Activated B cell treated with CpG ODN at 0.5 μM for 24 hours (primary cell): Measurements from ENCODE around the gene SLC27A2. TPM values are rescaled to one million over a fixed set of nuclear protein-coding genes. Genes with fewer than 3 reads are reported as not detected.
"Not testable (repeated sequence)": the region's sequence is repeated elsewhere in the genome, so short reads cannot be mapped to it uniquely, and the experiment has no call there.

Experiments used
- ATAC-seq: fragments of 200-7000 bp; cut with Tn5 transposase; one replicate; pipeline ENCODE4 v1.10.0; 2021; ENCODE audit warnings: low read depth, mild to moderate bottlenecking, moderate library complexity
- CTCF ChIA-PET: fragments of 350-600 bp; sonication (Branson Sonifier 250); formaldehyde crosslinking; loops from one replicate; lab custom pipeline; 2021; ENCODE audit warnings: antibody characterized with exemption; lab: Charles Lee
- POLR2A ChIA-PET: fragments of 350-600 bp; sonication (Branson Sonifier 250); formaldehyde crosslinking; loops from one replicate; lab custom pipeline; 2021; ENCODE audit warnings: antibody characterized with exemption; lab: Charles Lee
- DNase-seq: peaks from one replicate; pipeline ENCODE4 v3.0.0; 2022
- H3K27ac Mint-ChIP-seq: one replicate; pipeline ENCODE4 v1.8.0; 2020; ENCODE audit warnings: mixed read lengths
- H3K27me3 Mint-ChIP-seq: one replicate; pipeline ENCODE4 v1.8.0; 2021; ENCODE audit warnings: mixed read lengths
- H3K36me3 Mint-ChIP-seq: one replicate; pipeline ENCODE4 v1.8.0; 2021; ENCODE audit warnings: low read depth, mixed read lengths
- H3K4me1 Mint-ChIP-seq: one replicate; pipeline ENCODE4 v1.8.0; 2021; ENCODE audit warnings: mixed read lengths
- H3K4me3 Mint-ChIP-seq: one replicate; pipeline ENCODE4 v1.8.0; 2020; ENCODE audit warnings: mild to moderate bottlenecking, mixed read lengths
- H3K9me3 Mint-ChIP-seq: one replicate; pipeline ENCODE4 v1.8.0; 2020; ENCODE audit warnings: mixed read lengths
- intact Hi-C: fragments of 100-400 bp; cut with micrococcal nuclease; formaldehyde crosslinking; loops from one replicate; pipeline ENCODE4 v1.15.1; 2024
- total RNA-seq: library from RNA; stranded (reverse); gene quantifications from 2 replicates; pipeline ENCODE4 v1.2.3, GENCODE V29; 2022
- TF ChIP-seq, protein P1 (sequence below): fragments of 200-600 bp; IDR thresholded peaks from one replicate; pipeline ENCODE4 v1.8.0; 2022; ENCODE audit warnings: antibody characterized with exemption, mild to moderate bottlenecking

The SLC27A2 gene
- total RNA-seq, 1 donor from 2014 or later: 0.29 TPM

DNA sequence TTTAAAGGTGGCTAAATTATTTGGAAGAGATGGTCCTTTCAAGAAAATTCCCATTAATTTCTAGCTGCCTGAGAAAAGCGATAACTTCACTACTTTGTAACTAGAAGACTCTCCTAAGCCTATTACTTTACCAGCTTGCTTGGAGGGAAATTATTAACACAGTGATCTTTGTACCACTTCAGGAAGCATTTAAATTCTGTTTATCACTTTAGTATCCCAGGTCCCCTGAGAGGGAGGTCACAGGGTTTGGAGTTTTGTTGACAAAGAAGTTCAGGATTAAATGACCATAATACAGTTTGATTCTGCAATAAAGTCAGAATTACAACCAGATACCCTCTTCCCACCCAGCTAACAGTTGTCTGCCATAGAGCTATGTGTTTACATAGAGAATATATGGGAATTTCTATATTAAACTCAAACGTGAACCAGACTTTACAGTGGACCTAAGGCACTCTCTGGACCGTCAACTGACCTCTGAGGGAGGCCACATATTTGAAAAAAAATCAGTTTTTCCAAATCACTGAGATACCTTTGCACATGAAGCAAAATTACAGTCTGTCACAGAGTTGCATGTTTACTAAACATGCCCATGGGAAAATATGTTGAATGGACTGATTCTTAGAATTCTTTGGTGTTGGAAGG lies 3.0 kb downstream of the SLC27A2 start:
- intact Hi-C loops: loop anchor here (5.0 kb wide), 1 partner anchor 722 kb away; the partner anchor contains the start of gene AP4E1
- H3K4me1 Mint-ChIP-seq: peaks cover 27% of the 10 kb centered on the region
- H3K9me3 Mint-ChIP-seq: no peaks in the 10 kb centered on the region
- TF ChIP-seq, protein P1, sequence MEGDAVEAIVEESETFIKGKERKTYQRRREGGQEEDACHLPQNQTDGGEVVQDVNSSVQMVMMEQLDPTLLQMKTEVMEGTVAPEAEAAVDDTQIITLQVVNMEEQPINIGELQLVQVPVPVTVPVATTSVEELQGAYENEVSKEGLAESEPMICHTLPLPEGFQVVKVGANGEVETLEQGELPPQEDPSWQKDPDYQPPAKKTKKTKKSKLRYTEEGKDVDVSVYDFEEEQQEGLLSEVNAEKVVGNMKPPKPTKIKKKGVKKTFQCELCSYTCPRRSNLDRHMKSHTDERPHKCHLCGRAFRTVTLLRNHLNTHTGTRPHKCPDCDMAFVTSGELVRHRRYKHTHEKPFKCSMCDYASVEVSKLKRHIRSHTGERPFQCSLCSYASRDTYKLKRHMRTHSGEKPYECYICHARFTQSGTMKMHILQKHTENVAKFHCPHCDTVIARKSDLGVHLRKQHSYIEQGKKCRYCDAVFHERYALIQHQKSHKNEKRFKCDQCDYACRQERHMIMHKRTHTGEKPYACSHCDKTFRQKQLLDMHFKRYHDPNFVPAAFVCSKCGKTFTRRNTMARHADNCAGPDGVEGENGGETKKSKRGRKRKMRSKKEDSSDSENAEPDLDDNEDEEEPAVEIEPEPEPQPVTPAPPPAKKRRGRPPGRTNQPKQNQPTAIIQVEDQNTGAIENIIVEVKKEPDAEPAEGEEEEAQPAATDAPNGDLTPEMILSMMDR: no peak
- no peak overlapping the region for H3K4me3 Mint-ChIP-seq
- H3K27ac Mint-ChIP-seq: no peak overlapping the region
- ChIA-PET CTCF (interaction anchor here (1.6 kb wide), 1 partner anchor 131 kb away, joined by 4 read pairs; no protein-coding TSS in a partner anchor), POLR2A (no interaction called here)
- peaks cover 16% of the 10 kb centered on the region for H3K27me3 Mint-ChIP-seq
- no peak for DNase-seq
- no peak for ATAC-seq
- H3K36me3 Mint-ChIP-seq: no peaks in the 10 kb centered on the region

DNA sequence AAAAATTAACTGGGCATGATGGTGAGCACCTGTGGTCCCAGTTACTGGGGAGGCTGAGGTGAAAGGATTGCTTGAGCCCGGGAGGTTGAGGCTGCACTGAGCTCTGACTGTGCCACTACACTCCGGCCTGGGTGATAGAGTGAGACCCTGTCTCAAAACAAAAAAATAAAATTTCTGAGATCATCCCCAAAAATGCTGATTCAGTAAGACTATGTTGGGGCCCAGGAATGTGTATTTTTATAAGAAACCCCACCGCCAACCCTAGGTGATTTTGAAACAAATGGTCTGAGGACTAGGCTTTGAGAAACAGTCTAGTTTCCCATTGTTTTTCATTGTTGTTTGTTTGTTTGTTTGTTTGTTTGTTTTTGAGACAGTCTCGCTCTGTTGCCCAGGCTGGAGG lies 4.1 kb downstream of the SLC27A2 start:
- ATAC-seq (no peak), DNase-seq (no peak)
- no peak overlapping the region for H3K4me3 Mint-ChIP-seq
- H3K27me3 Mint-ChIP-seq: peaks cover 16% of the 10 kb centered on the region
- no peaks in the 10 kb centered on the region for H3K36me3 Mint-ChIP-seq
- H3K4me1 Mint-ChIP-seq: peaks cover 38% of the 10 kb centered on the region
- POLR2A ChIA-PET: no interaction called here
- CTCF ChIA-PET: no interaction called here
- H3K27ac Mint-ChIP-seq: no peak overlapping the region
- intact Hi-C loops: no loop called here
- H3K9me3 Mint-ChIP-seq: no peaks in the 10 kb centered on the region
- TF ChIP-seq, protein P1: no peak

DNA sequence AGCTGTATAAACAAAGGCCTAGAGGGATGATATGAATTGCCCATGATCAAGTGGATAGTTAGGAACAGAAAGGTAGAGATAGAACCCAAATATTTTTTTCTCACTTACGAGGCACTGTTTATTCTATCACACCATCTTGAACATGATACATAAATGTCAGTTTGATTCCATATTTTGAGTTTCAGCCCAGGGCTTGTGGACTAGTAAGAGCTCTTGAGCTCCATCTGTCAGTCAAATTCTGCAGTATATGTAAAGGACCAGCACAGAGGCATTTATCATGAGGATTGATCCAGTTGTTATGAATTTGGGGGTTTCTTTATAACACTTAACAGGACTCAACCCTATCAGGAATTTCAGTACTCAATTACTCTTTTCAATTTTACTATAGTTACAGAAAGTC lies 4.8 kb downstream of the SLC27A2 start:
- no peak overlapping the region for H3K27ac Mint-ChIP-seq
- no peaks in the 10 kb centered on the region for H3K9me3 Mint-ChIP-seq
- H3K36me3 Mint-ChIP-seq: no peaks in the 10 kb centered on the region
- intact Hi-C loops: no loop called here
- peaks cover 13% of the 10 kb centered on the region for H3K27me3 Mint-ChIP-seq
- no peak for ATAC-seq
- POLR2A ChIA-PET: no interaction called here
- peaks cover 36% of the 10 kb centered on the region for H3K4me1 Mint-ChIP-seq
- TF ChIP-seq, protein P1: no peak
- DNase-seq: no peak
- H3K4me3 Mint-ChIP-seq: no peak overlapping the region
- CTCF ChIA-PET: no interaction called here

DNA sequence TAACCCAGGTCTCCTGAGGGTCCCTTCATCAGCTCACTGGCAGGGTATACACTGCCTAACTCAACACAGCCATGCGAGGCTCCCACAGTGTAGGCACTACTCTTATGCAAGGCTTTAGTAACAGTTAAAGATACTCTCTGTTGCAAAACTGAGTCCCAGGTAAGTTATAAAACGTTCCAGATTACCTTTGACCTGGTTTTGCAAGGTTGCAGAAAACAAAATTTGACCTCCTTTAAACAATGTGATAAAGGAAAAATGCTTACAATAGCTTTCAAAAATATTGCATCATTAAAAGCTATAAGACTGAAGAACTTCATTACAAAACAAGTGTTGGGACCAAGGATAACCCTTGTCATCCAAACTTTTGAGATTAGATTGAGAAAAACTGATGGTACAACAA lies 5.5 kb downstream of the SLC27A2 start:
- POLR2A ChIA-PET: no interaction called here
- no peak overlapping the region for H3K4me3 Mint-ChIP-seq
- H3K36me3 Mint-ChIP-seq: no peaks in the 10 kb centered on the region
- CTCF ChIA-PET: no interaction called here
- no peaks in the 10 kb centered on the region for H3K9me3 Mint-ChIP-seq
- TF ChIP-seq, protein P1: no peak
- ATAC-seq (no peak), DNase-seq (no peak)
- H3K27ac Mint-ChIP-seq: no peak overlapping the region
- H3K4me1 Mint-ChIP-seq: peaks cover 35% of the 10 kb centered on the region
- intact Hi-C loops: no loop called here
- H3K27me3 Mint-ChIP-seq: peaks cover 11% of the 10 kb centered on the region

DNA sequence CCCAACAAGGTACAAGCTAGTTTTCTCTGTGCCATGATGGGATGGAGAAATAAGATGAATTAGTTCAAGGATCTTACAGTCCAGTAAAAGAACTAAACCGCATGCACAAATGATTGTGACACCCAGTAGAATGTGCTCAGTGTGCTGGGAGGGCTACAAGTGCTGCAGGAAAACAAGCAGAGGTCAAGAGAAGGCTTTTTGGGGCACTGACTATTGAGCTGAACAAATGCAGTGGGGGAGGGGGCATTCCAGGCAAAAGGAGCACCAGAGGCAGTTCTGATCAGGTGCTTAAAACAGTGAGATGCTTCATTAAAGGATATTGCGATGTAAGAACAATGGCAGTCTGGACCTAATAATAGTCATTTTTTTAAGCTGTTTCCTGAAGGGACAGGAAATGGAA lies 6.0 kb downstream of the SLC27A2 start:
- peaks cover 30% of the 10 kb centered on the region for H3K4me1 Mint-ChIP-seq
- no peak for DNase-seq
- H3K27ac Mint-ChIP-seq: no peak overlapping the region
- ChIA-PET POLR2A (no interaction called here), CTCF (no interaction called here)
- intact Hi-C loops: no loop called here
- peaks cover 6% of the 10 kb centered on the region for H3K27me3 Mint-ChIP-seq
- no peaks in the 10 kb centered on the region for H3K36me3 Mint-ChIP-seq
- ATAC-seq: no peak
- H3K9me3 Mint-ChIP-seq: no peaks in the 10 kb centered on the region
- H3K4me3 Mint-ChIP-seq: no peak overlapping the region
- TF ChIP-seq, protein P1: no peak

DNA sequence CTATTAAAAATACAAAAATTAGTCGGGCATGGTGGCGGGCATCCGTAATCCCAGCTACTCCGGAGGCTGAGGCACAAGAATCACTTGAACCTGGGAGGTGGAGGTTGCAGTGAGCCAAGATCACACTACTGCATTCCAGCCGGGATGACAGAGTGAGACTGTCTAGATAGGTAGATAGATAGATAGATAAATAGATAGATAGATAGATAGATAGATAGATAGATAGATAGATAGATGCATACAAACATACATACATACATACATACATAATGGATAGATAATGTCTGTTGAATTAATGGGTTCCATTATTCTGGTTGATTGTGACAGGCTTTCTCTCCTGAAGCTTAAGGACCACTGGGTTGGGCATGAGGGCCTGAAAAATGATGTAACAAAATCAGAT lies 6.8 kb downstream of the SLC27A2 start:
- ATAC-seq, H3K27me3 Mint-ChIP-seq, POLR2A ChIA-PET, H3K9me3 Mint-ChIP-seq, H3K4me3 Mint-ChIP-seq, CTCF ChIA-PET, intact Hi-C loops, H3K27ac Mint-ChIP-seq, DNase-seq, H3K36me3 Mint-ChIP-seq: not testable (repeated sequence)
- H3K4me1 Mint-ChIP-seq: peaks cover 23% of the 10 kb centered on the region
